GM12864 (cell line): ENCODE data around the gene KCNQ2.
A peak's percentile ranks its signal among the peaks of the same experiment; 100 is the strongest.

Source experiments
- DNase-seq: peaks from one replicate; pipeline ENCODE4 v3.0.0-alpha.2; 2011; ENCODE audit warnings: low read depth
- H3K4me3 ChIP-seq: 2 replicates; pipeline ENCODE4 v1.5.1; 2011; ENCODE audit warnings: mild to moderate bottlenecking, low read depth, low read length, control low read depth
- TF ChIP-seq, protein P1 (sequence below): IDR thresholded peaks from 2 replicates; pipeline ENCODE4 v1.5.1; 2011; ENCODE audit warnings: low read depth, mild to moderate bottlenecking, moderate library complexity, low read length, control low read depth, inconsistent platforms; ENCODE audit errors: missing control alignments

The KCNQ2 gene

DNA sequence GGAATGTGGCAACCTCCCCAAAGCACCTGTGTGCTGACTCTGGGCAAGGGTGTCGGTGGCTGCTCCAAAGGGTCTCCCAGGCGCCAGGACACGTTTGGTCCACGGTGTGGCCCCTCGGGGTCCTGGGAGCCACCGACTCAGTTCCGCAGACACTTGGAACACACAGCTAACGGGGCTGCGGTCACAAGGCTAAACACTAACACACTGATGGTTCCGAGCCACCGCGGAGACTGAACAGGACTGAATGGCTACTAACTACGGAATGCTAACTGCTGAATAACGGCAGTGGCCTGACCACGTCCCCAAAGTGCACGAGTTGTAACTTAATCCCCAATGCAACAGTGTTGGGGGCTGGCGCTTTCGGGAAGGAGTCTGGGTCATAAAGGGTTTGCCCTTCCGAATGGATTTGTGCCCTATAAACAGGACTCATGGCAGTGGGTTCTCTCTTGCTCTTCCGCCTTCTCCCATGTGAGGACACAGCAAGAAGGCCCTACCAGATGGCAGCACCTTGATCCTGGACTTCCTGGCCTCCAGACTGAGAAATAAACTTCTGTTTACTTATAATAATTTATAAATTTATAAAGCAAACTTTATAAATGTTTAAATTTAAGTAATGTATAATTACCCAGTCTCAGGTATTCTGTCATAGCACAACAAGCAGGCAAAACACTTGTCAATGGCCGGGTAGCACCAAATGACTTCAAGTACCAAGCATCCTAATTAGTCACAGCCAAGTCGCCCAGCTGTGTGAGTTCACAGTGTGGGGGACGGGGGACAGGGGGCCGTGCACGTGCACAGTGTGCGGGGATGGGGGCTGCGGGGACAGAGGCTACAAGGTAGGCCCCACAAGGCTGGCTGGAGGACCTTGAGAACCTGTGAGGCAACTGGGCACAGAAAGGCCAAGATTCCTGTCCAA lies 28.7 kb upstream of the KCNQ2 start:
- no peak overlapping the region for H3K4me3 ChIP-seq
- TF ChIP-seq, protein P1, sequence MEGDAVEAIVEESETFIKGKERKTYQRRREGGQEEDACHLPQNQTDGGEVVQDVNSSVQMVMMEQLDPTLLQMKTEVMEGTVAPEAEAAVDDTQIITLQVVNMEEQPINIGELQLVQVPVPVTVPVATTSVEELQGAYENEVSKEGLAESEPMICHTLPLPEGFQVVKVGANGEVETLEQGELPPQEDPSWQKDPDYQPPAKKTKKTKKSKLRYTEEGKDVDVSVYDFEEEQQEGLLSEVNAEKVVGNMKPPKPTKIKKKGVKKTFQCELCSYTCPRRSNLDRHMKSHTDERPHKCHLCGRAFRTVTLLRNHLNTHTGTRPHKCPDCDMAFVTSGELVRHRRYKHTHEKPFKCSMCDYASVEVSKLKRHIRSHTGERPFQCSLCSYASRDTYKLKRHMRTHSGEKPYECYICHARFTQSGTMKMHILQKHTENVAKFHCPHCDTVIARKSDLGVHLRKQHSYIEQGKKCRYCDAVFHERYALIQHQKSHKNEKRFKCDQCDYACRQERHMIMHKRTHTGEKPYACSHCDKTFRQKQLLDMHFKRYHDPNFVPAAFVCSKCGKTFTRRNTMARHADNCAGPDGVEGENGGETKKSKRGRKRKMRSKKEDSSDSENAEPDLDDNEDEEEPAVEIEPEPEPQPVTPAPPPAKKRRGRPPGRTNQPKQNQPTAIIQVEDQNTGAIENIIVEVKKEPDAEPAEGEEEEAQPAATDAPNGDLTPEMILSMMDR = no peak
- no peak for DNase-seq

DNA sequence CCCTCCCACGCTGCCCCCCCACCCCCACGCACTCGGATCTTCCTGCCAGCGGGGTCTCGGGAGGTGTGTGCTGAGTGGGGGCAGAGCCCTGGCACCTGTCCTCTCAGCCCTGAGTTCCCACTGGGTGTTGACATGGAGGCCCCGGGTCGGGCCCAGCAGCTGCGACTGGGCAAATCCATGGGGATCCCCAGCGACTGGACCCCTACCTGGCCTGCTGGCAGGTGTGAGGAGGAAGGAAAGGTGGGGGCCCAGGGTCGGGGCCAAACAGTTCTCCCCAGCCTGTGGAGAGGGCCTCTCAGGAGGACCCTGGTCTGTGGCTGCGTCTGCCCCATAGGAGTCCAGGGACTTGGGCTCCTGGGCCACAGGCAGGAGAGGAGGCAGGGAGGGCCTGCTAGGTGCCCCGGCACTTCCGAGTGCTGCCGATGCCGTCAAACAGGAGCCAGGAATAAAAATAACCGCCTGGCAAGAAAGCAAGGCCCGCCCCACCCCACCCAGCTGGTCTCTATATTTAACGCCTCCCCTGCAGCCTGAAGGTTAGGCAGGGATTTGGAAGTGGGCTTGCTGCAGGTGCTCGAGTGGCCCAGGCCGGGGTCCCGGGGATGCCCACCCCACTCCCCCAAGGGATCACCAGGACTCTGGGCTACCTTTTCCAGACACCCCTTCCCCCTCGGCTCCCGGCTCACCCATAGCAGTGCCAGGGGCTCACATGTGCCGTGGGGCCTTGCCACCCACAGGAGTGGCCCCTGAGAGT lies 27.9 kb upstream of the KCNQ2 start:
- DNase-seq = no peak
- H3K4me3 ChIP-seq = no peak overlapping the region
- TF ChIP-seq, protein P1 = no peak

DNA sequence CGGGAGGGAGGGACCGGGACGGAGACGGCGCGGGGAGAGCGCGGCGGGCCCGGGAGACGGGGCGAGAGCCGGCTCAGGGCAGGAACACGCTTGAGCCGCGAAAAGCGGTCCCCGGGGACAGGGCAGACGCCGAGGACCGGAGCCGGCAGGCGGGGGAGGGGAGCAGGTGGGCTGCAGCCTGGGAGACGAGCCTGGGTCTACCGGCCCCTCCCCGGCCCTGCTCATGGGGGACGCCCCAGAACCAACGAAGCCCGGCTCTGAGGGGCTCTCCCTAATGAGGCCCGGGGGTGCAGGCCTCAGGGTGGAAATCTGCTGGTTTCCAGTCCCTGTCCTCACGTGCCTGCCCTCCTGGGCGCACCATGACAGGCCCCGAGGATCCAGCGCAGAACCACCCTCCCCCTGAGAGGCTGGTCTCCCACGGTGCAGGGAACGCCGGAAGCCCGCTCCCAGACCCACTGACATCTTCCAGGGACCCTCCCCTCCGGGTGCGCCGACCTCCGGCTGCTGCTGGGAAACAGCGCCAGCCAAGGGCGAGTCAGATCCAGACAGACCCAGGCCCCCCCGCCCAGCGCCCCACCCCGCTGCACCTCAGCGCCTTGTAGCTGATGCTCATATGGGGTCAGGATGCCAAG lies 27.0 kb upstream of the KCNQ2 start:
- TF ChIP-seq, protein P1 = no peak
- no peak overlapping the region for H3K4me3 ChIP-seq
- no peak for DNase-seq

DNA sequence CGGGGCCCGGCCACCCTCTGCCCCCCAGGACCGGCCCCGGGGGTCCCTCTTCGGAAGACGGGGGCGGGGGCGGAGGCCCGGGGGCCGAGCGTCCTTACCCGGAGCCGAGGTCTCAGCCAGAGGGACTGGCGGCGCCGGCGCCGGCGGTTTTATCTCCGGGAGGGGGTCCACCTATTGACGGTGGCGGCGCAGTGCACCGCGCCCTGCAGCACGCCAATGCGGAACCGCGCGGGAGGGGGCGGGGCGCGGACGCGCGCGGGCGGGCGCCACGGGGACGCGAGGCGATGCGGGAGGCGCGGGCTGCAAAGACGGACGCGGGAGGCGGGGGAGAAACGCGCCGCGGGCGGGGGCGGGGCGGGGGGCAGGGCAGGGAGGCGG lies 26.5 kb upstream of the KCNQ2 start, which contains the start of gene EEF1A2:
Gene EEF1A2, minus strand, starts transcription at position 124 of the 378 bp plus-strand sequence. CDS start 1,320 bp downstream, outside the sequence.
- no peak for DNase-seq
- TF ChIP-seq, protein P1 = peak; percentile 6
- H3K4me3 ChIP-seq = no peak within 1 kb of the TSS; the same call in 1 of the 2 replicates

DNA sequence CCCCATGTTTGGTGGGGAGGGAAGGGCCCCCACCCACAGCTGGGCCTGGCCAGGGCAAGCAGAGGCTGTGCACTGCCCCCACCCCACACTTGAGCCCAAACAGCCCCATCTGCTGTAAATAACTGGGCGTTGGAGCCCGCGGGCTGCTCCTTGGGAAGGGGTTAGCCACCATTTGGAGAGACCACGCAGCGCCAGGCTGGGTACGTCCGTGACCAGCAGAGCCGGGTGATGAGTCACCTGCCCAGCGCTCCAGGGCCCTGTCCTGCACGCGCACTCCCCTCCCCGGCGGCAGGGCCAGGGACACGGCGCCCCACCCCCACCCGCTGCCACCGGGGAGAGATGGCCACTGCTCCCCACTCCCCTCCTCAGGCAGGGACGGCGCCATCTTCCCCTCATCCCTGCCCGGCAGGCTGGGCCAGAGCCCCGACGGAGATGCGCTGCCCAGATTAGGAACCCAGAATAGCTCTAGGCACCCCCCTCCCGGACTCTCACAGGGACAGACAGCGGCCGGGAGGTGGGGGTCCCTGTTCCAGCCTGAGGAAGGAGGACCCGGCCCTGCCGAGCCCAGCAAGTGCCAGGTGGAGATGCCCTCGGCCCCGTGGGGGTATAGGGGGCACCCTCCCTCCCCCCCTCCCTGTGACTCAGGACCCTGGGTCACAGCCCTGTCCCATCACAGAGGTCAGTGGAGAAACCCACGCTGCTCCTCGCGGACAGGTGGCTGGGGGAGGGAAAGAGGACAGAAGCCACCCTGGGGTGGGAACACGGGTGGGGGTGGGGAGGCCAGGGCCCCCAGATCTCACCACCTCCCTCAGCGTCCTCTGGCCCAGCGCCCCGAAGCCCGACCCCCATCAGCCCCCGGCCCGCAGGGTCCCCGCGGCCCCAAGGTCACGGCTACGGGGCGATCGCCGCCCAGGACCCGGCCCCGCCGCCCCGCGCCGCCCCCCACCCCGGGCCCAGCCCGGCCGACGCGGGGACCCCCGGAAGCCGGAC lies 25.8 kb upstream of the KCNQ2 start:
- no peak overlapping the region for H3K4me3 ChIP-seq
- TF ChIP-seq, protein P1 = no peak
- DNase-seq = no peak
